ENCODE results near the gene ATP1B2. TPM values are rescaled to one million over a fixed set of nuclear protein-coding genes. Genes with fewer than 3 reads are reported as not detected.

Gene ATP1B2
- total RNA-seq, 4 donors from 2014 or later = 0.09 to 1.5 (median 0.21) TPM; not detected in 1

- H3K27ac ChIP-seq = no peak overlapping the region
- WGBS, 2 donors = 60 to 73% methylated on average over 2 to 7 of the region's 10 CpGs
- TF ChIP-seq CTCF (IDR thresholded peaks at IDR 0.05) (no peak), POLR2A (IDR thresholded peaks at IDR 0.05) (no peak)
These were observed 17.1 kb downstream of the ATP1B2 start for GRCh38 chr17:7667656-7668406.

GRCh38 chr17:7668482-7668881 lies 17.8 kb downstream of the ATP1B2 start:
- H3K27ac ChIP-seq = no peak overlapping the region
- intact Hi-C loops (cut with DNase I) = no loop called here
- WGBS, 2 donors = 90 to 92% methylated on average over 3 to 4 of the region's 7 CpGs
- peaks cover 0 to 3% (median 3%) of the 10 kb centered on the region in 3 donors for H3K9me3 ChIP-seq
- DNase-seq = no peak
- no peak overlapping the region for H3K4me3 ChIP-seq
- H3K4me1 ChIP-seq = peaks cover 0 to 8% (median 0%) of the 10 kb centered on the region in 3 donors
- TF ChIP-seq POLR2A (IDR thresholded peaks at IDR 0.05) (no peak), CTCF (IDR thresholded peaks at IDR 0.05) (no peak)
- H3K36me3 ChIP-seq = peaks cover 13 to 80% (median 43%) of the 10 kb centered on the region in 3 donors
- no peaks in the 10 kb centered on the region for H3K27me3 ChIP-seq

More at GRCh38 chr17:7667656-7668406, 17.1 kb downstream of the ATP1B2 start:
- intact Hi-C loops (cut with DNase I) = no loop called here
- peaks cover 11 to 73% (median 36%) of the 10 kb centered on the region in 3 donors for H3K36me3 ChIP-seq
- no peaks in the 10 kb centered on the region for H3K9me3 ChIP-seq
- H3K27me3 ChIP-seq = no peaks in the 10 kb centered on the region
- peaks cover 0 to 8% (median 0%) of the 10 kb centered on the region in 3 donors for H3K4me1 ChIP-seq
- DNase-seq = no peak
- H3K4me3 ChIP-seq = no peak overlapping the region

- H3K27me3 ChIP-seq = no peaks in the 10 kb centered on the region
- DNase-seq = no peak
- TF ChIP-seq POLR2A (IDR thresholded peaks at IDR 0.05) (no peak), CTCF (IDR thresholded peaks at IDR 0.05) (peak in 3 of 6 experiments; percentile 19 to 61 (median 26))
- 97 to 100% methylated on average over 2 of the region's 2 CpGs for WGBS, 2 donors
- H3K27ac ChIP-seq = no peak overlapping the region
- peaks cover 0 to 8% (median 0%) of the 10 kb centered on the region in 3 donors for H3K4me1 ChIP-seq
- intact Hi-C loops (cut with DNase I) = no loop called here
- no peak overlapping the region for H3K4me3 ChIP-seq
- H3K36me3 ChIP-seq = peaks cover 29 to 84% (median 65%) of the 10 kb centered on the region in 3 donors
- H3K9me3 ChIP-seq = peaks cover 0 to 9% (median 7%) of the 10 kb centered on the region in 3 donors
These were observed 22.5 kb downstream of the ATP1B2 start for GRCh38 chr17:7673239-7673638.

GRCh38 chr17:7674934-7675333 lies 24.2 kb downstream of the ATP1B2 start:
- no peak overlapping the region for H3K27ac ChIP-seq
- H3K9me3 ChIP-seq = peaks cover 0 to 9% (median 7%) of the 10 kb centered on the region in 3 donors
- intact Hi-C loops (cut with DNase I) = no loop called here
- 67 to 89% methylated on average over 2 to 14 of the region's 14 CpGs for WGBS, 2 donors
- DNase-seq = no peak
- no peaks in the 10 kb centered on the region for H3K27me3 ChIP-seq
- no peak overlapping the region for H3K4me3 ChIP-seq
- no peaks in the 10 kb centered on the region for H3K4me1 ChIP-seq
- H3K36me3 ChIP-seq = peaks cover 26 to 67% (median 61%) of the 10 kb centered on the region in 3 donors
- no peak for TF ChIP-seq CTCF (IDR thresholded peaks at IDR 0.05)
- TF ChIP-seq POLR2A (IDR thresholded peaks at IDR 0.05) = no peak

GRCh38 chr17:7676533-7676932 lies 25.8 kb downstream of the ATP1B2 start:
- H3K36me3 ChIP-seq = peaks cover 18 to 51% (median 46%) of the 10 kb centered on the region in 3 donors
- WGBS, 2 donors = 85 to 94% methylated on average over 2 to 5 of the region's 5 CpGs
- no peak overlapping the region for H3K27ac ChIP-seq
- H3K27me3 ChIP-seq = no peaks in the 10 kb centered on the region
- no peaks in the 10 kb centered on the region for H3K4me1 ChIP-seq
- no peak overlapping the region for H3K4me3 ChIP-seq
- intact Hi-C loops (cut with DNase I) = no loop called here
- TF ChIP-seq POLR2A (IDR thresholded peaks at IDR 0.05) = no peak
- TF ChIP-seq CTCF (IDR thresholded peaks at IDR 0.05) = no peak
- H3K9me3 ChIP-seq = peaks cover 0 to 9% (median 7%) of the 10 kb centered on the region in 3 donors
- no peak for DNase-seq
